PC-3 (cell line): ENCODE data around the gene SLAMF1. TPM values are rescaled to one million over a fixed set of nuclear protein-coding genes. Genes with fewer than 3 reads are reported as not detected.

ENCODE experiments used
- ATAC-seq: fragments of 200-7000 bp; cut with Tn5 transposase; 2 replicates; pipeline ENCODE4 v1.9.1; 2020; ENCODE audit warnings: mild to moderate bottlenecking, moderate library complexity
- BruUV-seq: library from RNA; stranded (reverse); fragments of 400-500 nt; replicated peaks from 2 replicates; lab custom pipeline; 2021; lab: Mats Ljungman, UMichigan
- CTCF ChIA-PET: fragments of 300-600 bp; sonication (Branson Sonifier 250); formaldehyde crosslinking; loops from one replicate; lab custom pipeline; 2022; ENCODE audit warnings: antibody characterized with exemption; lab: Charles Lee
- POLR2A ChIA-PET: fragments of 300-600 bp; sonication (Branson Sonifier 250); formaldehyde crosslinking; loops from one replicate; lab custom pipeline; 2022; ENCODE audit warnings: antibody characterized with exemption; ENCODE audit not compliant: unreplicated experiment; lab: Charles Lee
- DNase-seq: peaks from one replicate; pipeline ENCODE4 v3.0.0-alpha.2; 2015
- H2AFZ ChIP-seq: fragments of 300-600 bp; sonication (generic); 2 replicates; pipeline ENCODE4 v1.6.0; 2016; ENCODE audit warnings: antibody characterized with exemption, low read length
- H3F3A ChIP-seq: fragments of 300-600 bp; sonication (generic); one replicate; pipeline ENCODE4 v1.6.0; 2017; ENCODE audit warnings: antibody characterized with exemption, low read length, control low read depth, mild to moderate bottlenecking; ENCODE audit not compliant: unreplicated experiment
- H3K27ac ChIP-seq: fragments of 300-600 bp; sonication (generic); 2 replicates; pipeline ENCODE4 v1.5.1; 2016; ENCODE audit warnings: mild to moderate bottlenecking, low read length
- H3K27me3 ChIP-seq: fragments of 300-600 bp; sonication (generic); 2 replicates; pipeline ENCODE4 v1.6.1; 2016; ENCODE audit warnings: low read length, mixed read lengths
- H3K36me3 ChIP-seq: fragments of 300-600 bp; sonication (generic); 2 replicates; pipeline ENCODE4 v1.6.1; 2016; ENCODE audit warnings: low read depth, mixed run types, low read length, mixed read lengths
- H3K4me1 ChIP-seq: fragments of 300-600 bp; sonication (generic); 2 replicates; pipeline ENCODE4 v1.5.1; 2016; ENCODE audit warnings: low read length; ENCODE audit not compliant: insufficient read depth
- H3K4me2 ChIP-seq: fragments of 300-600 bp; sonication (generic); 2 replicates; pipeline ENCODE4 v1.6.0; 2016; ENCODE audit warnings: low read length
- H3K4me3 ChIP-seq: fragments of 300-600 bp; sonication (generic); 2 replicates; pipeline ENCODE4 v1.5.1; 2016; ENCODE audit warnings: mild to moderate bottlenecking, low read length, mixed read lengths
- H3K79me2 ChIP-seq: fragments of 300-600 bp; sonication (generic); 2 replicates; pipeline ENCODE4 v1.6.1; 2017; ENCODE audit warnings: low read length, mixed read lengths
- H3K9ac ChIP-seq: fragments of 300-600 bp; sonication (generic); 2 replicates; pipeline ENCODE4 v1.6.0; 2016; ENCODE audit warnings: mild to moderate bottlenecking, low read length
- H3K9me2 ChIP-seq: fragments of 300-600 bp; sonication (generic); replicated peaks from 2 replicates; pipeline ENCODE4 v1.6.1; 2016; ENCODE audit warnings: mixed run types, low read length, mixed read lengths
- H3K9me3 ChIP-seq: fragments of 300-600 bp; sonication (generic); 2 replicates; pipeline ENCODE4 v1.6.1; 2016; ENCODE audit warnings: low read length, mixed read lengths
- H4K20me1 ChIP-seq: fragments of 300-600 bp; sonication (generic); 2 replicates; pipeline ENCODE4 v1.6.1; 2016; ENCODE audit warnings: low read length, mixed read lengths
- EZH2 ChIP-seq: fragments of 300-600 bp; sonication (generic); IDR thresholded peaks from one replicate; pipeline ENCODE4 v1.6.1; 2017; ENCODE audit warnings: antibody characterized with exemption, mild to moderate bottlenecking, low read length; ENCODE audit not compliant: unreplicated experiment
- EZH2phosphoT487 ChIP-seq: fragments of 300-600 bp; sonication (generic); IDR thresholded peaks from 2 replicates; pipeline ENCODE4 v1.6.1; 2018; ENCODE audit warnings: mild to moderate bottlenecking, antibody characterized with exemption, low read length, borderline replicate concordance
- intact Hi-C: fragments of 100-400 bp; cut with micrococcal nuclease; formaldehyde crosslinking; loops from 2 replicates; pipeline ENCODE4 v1.9.0; 2023
- total RNA-seq: library from RNA; depleted of rRNA; stranded (reverse); fragments of >200 nt; gene quantifications from 2 replicates; pipeline ENCODE4 v1.2.3, GENCODE V29; 2014
- TF ChIP-seq, protein P1 (sequence below): fragments of 300-600 bp; sonication (generic); conservative IDR thresholded peaks from 2 replicates; pipeline ENCODE4 v1.5.1; 2017; ENCODE audit warnings: antibody characterized with exemption, low read depth, mild to moderate bottlenecking, low read length

The SLAMF1 gene
- total RNA-seq, 1 experiment from 2014 or later: not detected

DNA sequence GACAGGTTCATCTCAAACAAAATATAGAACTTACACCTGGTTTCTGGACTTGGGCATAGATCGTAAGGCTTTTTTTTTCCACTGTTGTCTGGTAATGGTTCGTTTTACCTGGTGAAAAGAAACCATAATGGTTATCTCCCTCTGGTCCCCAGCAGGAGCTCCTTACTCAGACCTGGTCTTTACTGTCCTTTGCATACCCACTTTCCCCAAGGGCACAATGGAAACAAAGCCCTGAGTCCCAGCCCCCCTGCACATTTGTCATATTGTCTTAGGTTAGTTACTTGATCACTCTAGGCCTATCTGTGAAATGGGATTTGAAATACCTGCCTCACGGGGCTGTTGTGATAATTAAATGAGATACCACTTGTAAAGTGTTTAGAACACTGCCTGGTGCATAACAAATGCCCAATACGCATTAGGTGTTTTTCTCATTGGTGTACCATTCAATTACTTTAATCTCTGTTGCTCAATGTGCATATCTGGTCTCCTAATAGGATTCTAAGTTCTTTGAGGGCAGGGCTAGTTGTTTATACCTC lies 27.0 kb downstream of the SLAMF1 start:
- BruUV-seq: no TSS peak
- Histone ChIP-seq H3F3A (no peaks in the 10 kb centered on the region), H3K9me2 (no peaks in the 10 kb centered on the region), H3K4me2 (no peak overlapping the region), H3K36me3 (no peaks in the 10 kb centered on the region), H3K9me3 (no peaks in the 10 kb centered on the region), H3K27ac (no peak overlapping the region), H4K20me1 (no peaks in the 10 kb centered on the region), H3K4me3 (no peak overlapping the region), H3K9ac (no peak overlapping the region), H3K4me1 (no peaks in the 10 kb centered on the region), H3K79me2 (no peaks in the 10 kb centered on the region), H3K27me3 (peaks cover 62% of the 10 kb centered on the region), H2AFZ (no peak overlapping the region)
- DNase-seq: no peak
- POLR2A ChIA-PET: no interaction called here
- ATAC-seq: no peak
- CTCF ChIA-PET: no interaction called here
- intact Hi-C loops: no loop called here
- TF ChIP-seq, protein P1, sequence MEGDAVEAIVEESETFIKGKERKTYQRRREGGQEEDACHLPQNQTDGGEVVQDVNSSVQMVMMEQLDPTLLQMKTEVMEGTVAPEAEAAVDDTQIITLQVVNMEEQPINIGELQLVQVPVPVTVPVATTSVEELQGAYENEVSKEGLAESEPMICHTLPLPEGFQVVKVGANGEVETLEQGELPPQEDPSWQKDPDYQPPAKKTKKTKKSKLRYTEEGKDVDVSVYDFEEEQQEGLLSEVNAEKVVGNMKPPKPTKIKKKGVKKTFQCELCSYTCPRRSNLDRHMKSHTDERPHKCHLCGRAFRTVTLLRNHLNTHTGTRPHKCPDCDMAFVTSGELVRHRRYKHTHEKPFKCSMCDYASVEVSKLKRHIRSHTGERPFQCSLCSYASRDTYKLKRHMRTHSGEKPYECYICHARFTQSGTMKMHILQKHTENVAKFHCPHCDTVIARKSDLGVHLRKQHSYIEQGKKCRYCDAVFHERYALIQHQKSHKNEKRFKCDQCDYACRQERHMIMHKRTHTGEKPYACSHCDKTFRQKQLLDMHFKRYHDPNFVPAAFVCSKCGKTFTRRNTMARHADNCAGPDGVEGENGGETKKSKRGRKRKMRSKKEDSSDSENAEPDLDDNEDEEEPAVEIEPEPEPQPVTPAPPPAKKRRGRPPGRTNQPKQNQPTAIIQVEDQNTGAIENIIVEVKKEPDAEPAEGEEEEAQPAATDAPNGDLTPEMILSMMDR: no peak
- TF ChIP-seq EZH2 (no peak), EZH2phosphoT487 (no peak)

DNA sequence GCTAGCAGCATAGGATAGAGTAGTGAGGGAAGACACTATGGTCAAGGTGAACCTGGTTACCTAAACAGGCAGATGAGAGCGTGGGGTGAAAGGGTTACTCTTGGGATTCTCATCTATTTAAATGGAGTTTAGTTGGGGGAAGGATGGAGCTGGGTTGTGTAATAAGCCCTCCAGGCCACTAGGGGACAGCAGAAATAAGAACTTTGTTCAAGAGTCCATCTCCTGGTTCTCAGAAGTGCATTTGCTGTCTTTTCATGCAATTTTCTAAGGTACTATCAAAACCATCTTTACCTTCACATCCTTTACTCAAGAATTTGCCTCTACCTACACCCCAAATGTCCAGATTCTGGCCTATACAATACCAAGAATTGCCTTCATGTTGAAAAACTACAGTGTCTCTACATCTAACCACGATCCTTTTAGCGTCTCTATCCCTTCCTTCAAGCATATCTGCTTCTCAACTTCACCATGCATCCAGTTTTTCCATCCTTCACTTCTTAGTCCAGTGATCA lies 28.0 kb downstream of the SLAMF1 start:
- H3K36me3 ChIP-seq: no peaks in the 10 kb centered on the region
- no peak for TF ChIP-seq EZH2phosphoT487
- TF ChIP-seq, protein P1: peak; percentile 68
- H2AFZ ChIP-seq: no peak overlapping the region
- H3K79me2 ChIP-seq: no peaks in the 10 kb centered on the region
- no peak overlapping the region for H3K9ac ChIP-seq
- no peak overlapping the region for H3K27ac ChIP-seq
- ATAC-seq: no peak
- no peak overlapping the region for H3K4me2 ChIP-seq
- no peaks in the 10 kb centered on the region for H3K9me2 ChIP-seq
- no peak overlapping the region for H3K4me3 ChIP-seq
- H4K20me1 ChIP-seq: no peaks in the 10 kb centered on the region
- no peaks in the 10 kb centered on the region for H3K9me3 ChIP-seq
- intact Hi-C loops: no loop called here
- H3K27me3 ChIP-seq: peaks cover 59% of the 10 kb centered on the region
- H3F3A ChIP-seq: no peaks in the 10 kb centered on the region
- POLR2A ChIA-PET: no interaction called here
- no TSS peak for BruUV-seq
- peak; percentile 38 for DNase-seq
- CTCF ChIA-PET: no interaction called here
- H3K4me1 ChIP-seq: no peaks in the 10 kb centered on the region

DNA sequence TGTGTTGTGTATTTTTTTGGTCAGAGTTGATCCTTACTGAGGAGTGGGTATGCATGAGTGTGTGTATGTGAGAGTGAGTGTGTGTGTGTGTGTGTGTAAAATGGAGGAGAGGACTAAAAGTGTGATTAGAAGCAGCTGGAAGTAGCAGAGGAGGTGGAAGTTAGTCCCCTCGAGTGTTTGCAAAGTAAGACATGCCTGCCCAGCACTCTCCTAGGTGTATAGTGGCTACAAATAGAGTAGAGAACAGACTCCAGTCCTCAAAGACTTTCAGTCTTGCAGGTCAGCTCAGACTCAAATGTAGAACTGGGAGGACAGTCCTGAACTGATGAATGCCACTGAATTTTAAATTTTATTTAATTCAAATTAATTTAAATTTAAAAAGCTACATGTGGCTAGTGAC lies 28.5 kb downstream of the SLAMF1 start:
- H4K20me1 ChIP-seq: no peaks in the 10 kb centered on the region
- no peaks in the 10 kb centered on the region for H3K9me2 ChIP-seq
- CTCF ChIA-PET: no interaction called here
- no TSS peak for BruUV-seq
- H3K36me3 ChIP-seq: no peaks in the 10 kb centered on the region
- intact Hi-C loops: no loop called here
- DNase-seq (no peak), ATAC-seq (no peak)
- no peak overlapping the region for H3K4me2 ChIP-seq
- no peak for TF ChIP-seq EZH2phosphoT487
- TF ChIP-seq, protein P1: no peak
- TF ChIP-seq EZH2: no peak
- POLR2A ChIA-PET: no interaction called here
- H3K79me2 ChIP-seq: no peaks in the 10 kb centered on the region
- no peak overlapping the region for H3K9ac ChIP-seq
- H3K4me1 ChIP-seq: no peaks in the 10 kb centered on the region
- no peaks in the 10 kb centered on the region for H3K9me3 ChIP-seq
- H3K27ac ChIP-seq: no peak overlapping the region
- H3K27me3 ChIP-seq: peaks cover 61% of the 10 kb centered on the region
- no peak overlapping the region for H3K4me3 ChIP-seq
- H3F3A ChIP-seq: no peaks in the 10 kb centered on the region
- H2AFZ ChIP-seq: no peak overlapping the region
